Hindlimb muscle (tissue), 1 donor: ENCODE results near the gene ATP1B1. TPM values are rescaled to one million over a fixed set of nuclear protein-coding genes. Genes with fewer than 3 reads are reported as not detected.

Experiments
- DNase-seq: peaks from one replicate; pipeline ENCODE4 v3.0.0-alpha.2; 2013
- polyA plus RNA-seq: library from polyadenylated mRNA; unstranded; fragments of 120-200 nt; gene quantifications from one replicate; pipeline ENCODE4 v1.2.1, GENCODE V29; 2013; ENCODE audit not compliant: insufficient read length

The ATP1B1 gene
- polyA plus RNA-seq, 1 donor = 15.0 TPM

GRCh38 chr1:169094897-169095569, 11.5 kb upstream of the ATP1B1 start:
- DNase-seq = no peak

GRCh38 chr1:169098380-169098779, 8.1 kb upstream of the ATP1B1 start:
- DNase-seq = no peak

- no peak for DNase-seq
These were observed 6.9 kb upstream of the ATP1B1 start for GRCh38 chr1:169099561-169099960.

GRCh38 chr1:169100208-169100607, 6.3 kb upstream of the ATP1B1 start:
- DNase-seq = no peak

DNA sequence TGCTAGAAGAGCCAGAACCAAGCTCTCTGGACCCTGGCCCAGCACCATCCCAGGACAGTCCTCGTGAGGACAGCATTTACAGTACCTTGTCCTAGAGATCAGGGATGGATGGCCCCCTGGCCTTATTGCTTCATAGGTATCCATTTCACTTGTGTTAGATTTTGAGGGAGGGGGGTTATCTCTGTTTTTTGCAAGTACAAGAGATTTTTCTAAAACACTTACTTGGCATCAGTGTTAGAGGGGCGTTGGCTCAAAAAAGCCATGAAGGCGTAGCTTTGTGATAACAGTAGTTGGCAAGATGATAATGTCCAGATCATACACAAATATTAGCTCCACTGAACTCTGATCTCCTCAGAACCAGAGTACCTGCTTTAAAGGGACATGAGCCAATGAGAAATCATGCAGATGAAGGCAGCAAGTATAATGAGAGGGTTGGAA, 5.8 kb upstream of the ATP1B1 start:
- DNase-seq = no peak

GRCh38 chr1:169102567-169102966, 3.9 kb upstream of the ATP1B1 start:
- DNase-seq = no peak

DNA sequence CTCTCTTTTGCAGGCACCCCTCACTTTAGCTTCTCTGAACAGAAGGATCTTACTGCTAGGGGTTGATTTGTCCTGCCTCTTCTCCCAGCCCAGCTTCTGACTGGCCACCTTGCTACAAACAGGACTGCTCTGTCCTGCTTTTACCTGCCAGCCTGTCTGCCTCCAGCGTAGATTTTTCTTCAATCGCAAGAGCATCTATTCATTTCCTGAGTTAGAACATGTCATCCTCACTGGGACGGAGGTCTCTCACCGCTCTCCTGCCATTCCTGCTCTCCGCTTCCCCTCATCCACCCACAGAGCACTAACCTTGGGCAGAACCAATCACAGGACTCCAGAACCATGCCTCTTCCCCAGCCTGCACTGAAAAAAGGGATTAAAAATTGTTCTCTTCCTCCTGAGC, 3.5 kb upstream of the ATP1B1 start:
- no peak for DNase-seq

- no peak for DNase-seq
These were observed 3.0 kb upstream of the ATP1B1 start for GRCh38 chr1:169103480-169103893.

DNA sequence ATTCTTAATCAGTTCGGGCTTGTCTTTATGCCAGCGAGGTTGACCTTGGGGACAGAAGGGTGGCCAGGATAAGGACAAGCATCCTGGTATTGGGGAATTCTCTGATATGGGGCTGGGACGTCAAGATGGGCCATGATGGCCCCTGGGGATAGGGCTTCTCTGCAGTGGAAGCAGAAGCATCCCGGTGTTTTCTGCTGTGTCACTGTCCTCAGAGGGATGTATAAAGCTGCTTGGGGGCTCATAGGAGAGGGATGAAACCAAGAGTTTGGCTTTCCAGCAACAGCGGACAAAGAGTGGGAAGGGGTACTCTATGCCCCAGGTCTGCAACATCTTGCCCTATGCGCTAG, 1.4 kb upstream of the ATP1B1 start:
- DNase-seq = no peak

DNA sequence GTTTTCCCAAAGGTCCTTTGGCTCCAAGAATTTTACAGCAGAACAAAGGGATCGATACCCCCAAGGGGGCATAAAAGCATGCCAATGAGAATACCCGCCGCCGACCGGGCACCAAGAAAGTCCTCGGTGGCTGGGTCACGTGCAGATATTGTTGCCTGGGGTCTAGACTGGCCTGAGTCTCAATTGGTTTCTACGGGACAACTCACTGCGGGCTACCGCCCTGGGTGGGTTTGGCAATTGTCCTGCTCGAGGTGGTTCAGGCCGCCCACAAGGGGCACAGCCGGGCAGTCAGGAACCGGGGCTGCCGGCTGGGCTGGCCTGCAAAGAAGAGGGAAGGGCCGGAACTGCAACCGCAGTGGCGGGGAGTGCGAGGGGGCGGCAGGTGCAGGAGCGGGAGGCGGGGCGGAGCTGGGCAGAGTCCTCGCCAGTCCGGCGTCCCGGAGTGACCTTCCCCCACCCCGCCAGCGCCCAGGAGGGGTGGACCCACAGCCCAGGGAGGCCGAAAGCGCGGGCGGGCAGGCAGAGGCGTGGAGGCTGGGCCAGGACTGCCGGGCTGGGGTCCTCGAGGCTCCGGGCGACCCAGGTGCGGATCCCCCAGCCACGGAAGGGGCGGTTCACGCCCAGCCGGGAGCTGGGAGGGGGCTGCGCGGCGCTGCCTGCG, 926 bp upstream of the ATP1B1 start:
- DNase-seq = no peak

GRCh38 chr1:169106921-169107602, 572 bp downstream of the ATP1B1 start:
- DNase-seq = no peak

- DNase-seq = no peak
These were observed 1.2 kb downstream of the ATP1B1 start for GRCh38 chr1:169107603-169108208.

GRCh38 chr1:169108223-169108622, 1.7 kb downstream of the ATP1B1 start:
- no peak for DNase-seq

DNA sequence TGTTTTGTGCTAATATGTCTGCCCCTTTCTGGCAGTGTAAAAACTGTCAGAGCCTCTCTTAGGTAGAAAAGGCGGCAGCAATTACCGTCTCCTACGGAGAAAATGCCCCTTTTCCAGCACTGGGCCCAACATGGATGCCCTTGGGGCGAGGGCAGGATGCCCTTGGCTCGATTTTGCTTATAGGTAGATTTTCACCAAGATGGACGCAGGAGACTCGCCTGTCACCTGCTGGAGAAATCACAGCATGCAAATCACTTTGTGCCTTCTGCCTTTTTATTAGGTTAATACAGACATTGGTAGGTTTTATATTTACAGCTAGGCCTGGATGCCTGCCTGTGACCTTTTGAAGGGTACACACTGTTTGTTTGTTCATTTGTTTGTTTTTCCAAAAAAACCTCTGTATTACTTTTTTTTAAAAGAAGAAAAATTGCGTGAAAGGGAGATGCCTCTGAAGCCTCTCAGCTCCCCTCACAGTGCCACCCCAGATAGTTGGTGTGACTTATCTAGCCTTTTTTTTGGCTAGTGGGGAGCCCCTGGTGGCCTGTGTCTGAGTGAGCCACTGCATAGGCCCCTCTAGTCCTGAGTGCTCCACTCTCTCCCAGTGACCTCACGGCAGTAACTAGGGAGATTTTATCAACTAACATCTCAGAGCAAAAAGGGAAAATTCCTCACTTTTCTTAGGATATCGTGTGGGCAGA, 2.5 kb downstream of the ATP1B1 start:
- DNase-seq = no peak

- no peak for DNase-seq
These were observed 3.2 kb downstream of the ATP1B1 start for GRCh38 chr1:169109561-169110134.

GRCh38 chr1:169110236-169110635, 3.7 kb downstream of the ATP1B1 start:
- DNase-seq = no peak

DNA sequence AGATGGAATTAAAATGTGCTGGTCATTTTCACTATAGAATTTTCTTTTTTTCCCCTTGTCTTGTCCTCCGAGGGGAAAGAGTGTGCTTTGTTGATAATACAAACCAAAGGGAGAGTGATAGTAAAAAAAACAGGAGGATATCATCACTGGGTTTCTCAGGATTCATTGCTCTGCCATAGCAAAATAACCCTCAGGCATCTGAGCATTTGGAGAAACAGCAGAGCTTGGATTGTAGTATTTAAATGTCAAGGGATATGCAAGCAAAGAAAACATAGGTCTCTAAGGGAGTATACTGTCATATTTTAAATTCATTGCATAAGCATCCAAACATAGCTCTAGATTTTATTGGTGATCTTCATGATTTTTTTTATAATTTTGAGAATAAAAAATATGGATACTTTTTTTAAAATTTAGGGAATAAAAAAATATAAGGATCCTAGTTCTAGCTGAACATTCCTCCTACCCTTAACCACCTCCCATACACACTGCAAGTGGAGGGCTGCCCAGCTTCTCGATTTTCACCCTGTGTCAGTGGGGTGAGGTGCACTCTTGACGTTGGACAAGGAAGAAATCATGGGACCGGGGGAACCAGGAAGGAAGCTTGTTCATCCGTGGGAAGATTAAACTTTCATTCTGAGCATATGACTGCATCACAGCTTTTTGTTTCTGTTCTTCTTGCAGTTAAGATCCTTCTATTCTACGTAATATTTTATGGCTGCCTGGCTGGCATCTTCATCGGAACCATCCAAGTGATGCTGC, 4.4 kb downstream of the ATP1B1 start:
- DNase-seq = no peak

DNA sequence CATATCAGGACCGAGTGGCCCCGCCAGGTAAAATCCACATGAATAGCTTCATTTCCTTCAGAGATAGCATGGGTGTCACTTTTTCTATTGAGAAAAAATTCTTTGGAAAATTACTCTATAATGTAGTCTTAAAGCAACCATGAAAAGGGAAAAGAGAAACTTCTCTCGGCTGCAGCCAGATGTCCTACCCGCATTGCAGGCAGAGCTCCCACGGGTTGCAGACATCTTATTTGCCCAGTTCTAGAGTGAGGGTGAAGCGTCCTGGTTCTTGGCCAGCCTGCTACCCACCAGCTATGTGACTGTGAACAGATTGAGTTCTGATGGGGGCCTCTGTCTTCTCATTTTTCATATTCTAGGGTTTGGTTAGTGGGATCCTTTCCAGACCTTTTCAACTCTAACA, 5.0 kb downstream of the ATP1B1 start:
- no peak for DNase-seq

DNA sequence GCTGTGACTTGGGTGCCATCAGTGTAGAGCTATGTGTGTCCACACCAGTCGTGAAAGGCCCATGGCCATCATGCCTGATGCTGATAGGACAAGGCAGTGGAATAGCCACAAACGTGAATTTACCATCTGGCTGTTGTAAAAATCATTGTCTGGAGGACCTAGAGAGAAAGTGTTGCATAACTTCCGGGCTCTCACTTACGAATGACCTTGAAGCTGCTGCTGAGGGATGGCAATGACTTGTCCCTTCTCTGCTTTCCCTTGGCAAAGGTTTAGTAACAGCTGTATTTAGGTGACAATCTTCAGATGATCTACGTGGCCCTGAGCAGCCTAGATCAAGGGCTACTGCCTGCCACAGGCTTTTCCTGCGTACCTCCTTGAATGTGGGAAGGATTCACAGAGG, 5.8 kb downstream of the ATP1B1 start:
- DNase-seq = no peak

- no peak for DNase-seq
These were observed 7.2 kb downstream of the ATP1B1 start for GRCh38 chr1:169113613-169114119.

DNA sequence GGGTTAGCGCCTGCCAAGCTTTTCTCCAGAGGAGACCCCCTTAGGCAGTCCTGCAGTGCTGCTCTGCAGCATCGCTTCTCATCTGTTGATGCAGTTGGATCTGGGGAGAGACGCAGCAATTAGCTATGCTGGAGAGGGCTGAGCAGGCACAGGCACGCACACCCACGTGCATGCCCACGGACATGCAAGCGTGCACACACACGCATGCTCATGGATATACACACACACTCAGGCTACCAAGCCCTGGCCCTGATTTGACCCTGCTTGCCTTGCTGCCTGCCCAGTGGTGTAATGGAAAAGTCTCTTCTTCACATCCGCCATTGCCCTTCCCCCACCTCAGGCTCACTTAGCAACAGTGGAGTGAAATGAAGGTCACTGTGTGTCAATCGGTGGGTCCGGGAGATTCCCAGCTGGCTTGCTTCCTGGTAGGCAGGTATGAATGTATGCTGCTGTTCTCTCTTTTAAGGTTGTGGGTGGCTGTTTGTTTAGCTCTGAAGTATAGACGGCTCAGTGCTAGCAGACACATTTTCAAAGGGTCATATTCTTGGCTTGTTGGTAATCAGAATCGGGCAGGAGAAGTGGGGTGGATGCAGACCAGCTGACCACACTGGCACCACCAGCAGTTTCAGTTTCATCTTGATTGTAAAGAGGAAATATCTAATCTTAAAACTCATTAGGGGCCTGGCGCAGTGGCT, 9.5 kb downstream of the ATP1B1 start:
- no peak for DNase-seq
